ENCODE data around the gene SUCO. TPM values are rescaled to one million over a fixed set of nuclear protein-coding genes. Genes with fewer than 3 reads are reported as not detected.

Gene SUCO
- total RNA-seq, 1 donor from 2014 or later = 35.2 TPM

DNA sequence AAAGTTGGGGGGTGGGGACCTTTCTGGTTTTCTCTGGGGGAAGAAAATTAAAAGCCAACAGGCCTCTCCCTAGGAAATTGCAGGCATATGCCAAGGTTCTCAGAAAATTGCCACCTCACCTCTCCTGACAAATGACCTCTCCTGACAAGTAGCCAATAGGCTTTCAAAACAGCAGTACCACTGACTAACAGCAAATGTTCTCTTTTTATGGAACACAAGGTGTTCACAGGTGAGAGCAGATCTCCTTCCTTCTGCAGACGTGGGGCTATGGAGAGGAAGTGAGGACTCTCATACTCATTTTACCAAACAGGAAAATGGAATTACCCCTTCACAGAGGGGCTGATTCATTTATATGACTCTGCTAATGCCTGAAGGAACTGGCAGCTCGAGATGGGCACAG lies 32.7 kb upstream of the SUCO start:
- Mint-ChIP-seq H3K4me3 (ENCODE audit: unreplicated experiment) (no peak overlapping the region), H3K4me1 (ENCODE audit: low read depth) (peaks cover 14% of the 10 kb centered on the region), H3K27me3 (ENCODE audit: low read depth) (peaks cover 11% of the 10 kb centered on the region), H3K9me3 (ENCODE audit: low read depth) (no peaks in the 10 kb centered on the region), H3K36me3 (ENCODE audit: low read depth) (no peaks in the 10 kb centered on the region), H3K27ac (ENCODE audit: unreplicated experiment) (no peak overlapping the region)
- TF ChIP-seq, protein P1, sequence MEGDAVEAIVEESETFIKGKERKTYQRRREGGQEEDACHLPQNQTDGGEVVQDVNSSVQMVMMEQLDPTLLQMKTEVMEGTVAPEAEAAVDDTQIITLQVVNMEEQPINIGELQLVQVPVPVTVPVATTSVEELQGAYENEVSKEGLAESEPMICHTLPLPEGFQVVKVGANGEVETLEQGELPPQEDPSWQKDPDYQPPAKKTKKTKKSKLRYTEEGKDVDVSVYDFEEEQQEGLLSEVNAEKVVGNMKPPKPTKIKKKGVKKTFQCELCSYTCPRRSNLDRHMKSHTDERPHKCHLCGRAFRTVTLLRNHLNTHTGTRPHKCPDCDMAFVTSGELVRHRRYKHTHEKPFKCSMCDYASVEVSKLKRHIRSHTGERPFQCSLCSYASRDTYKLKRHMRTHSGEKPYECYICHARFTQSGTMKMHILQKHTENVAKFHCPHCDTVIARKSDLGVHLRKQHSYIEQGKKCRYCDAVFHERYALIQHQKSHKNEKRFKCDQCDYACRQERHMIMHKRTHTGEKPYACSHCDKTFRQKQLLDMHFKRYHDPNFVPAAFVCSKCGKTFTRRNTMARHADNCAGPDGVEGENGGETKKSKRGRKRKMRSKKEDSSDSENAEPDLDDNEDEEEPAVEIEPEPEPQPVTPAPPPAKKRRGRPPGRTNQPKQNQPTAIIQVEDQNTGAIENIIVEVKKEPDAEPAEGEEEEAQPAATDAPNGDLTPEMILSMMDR (IDR thresholded peaks at IDR 0.05) = no peak
- no peak for DNase-seq (ENCODE audit: low spot score)

DNA sequence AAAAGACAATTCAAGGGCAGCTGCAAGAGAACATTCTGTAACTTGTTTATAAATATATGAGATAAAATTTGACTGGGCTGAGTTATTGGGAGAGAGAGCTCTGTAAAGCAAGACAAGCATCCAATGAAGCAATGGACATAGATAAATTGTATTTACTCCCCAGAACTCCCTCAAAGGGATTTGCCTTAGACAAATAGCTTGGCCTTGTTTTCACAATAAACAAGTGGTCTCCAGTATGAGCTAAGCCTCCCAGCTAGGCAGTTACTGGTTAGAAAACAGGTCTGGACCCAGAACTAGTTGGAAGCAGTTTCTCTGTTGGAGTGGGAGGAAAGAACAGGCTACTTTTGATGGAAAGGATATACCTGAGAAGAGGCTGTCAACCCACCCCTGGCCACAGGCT lies 25.2 kb upstream of the SUCO start:
- no peaks in the 10 kb centered on the region for H3K9me3 Mint-ChIP-seq (ENCODE audit: low read depth)
- no peaks in the 10 kb centered on the region for H3K4me1 Mint-ChIP-seq (ENCODE audit: low read depth)
- H3K27ac Mint-ChIP-seq (ENCODE audit: unreplicated experiment) = no peak overlapping the region
- DNase-seq (ENCODE audit: low spot score) = no peak
- no peaks in the 10 kb centered on the region for H3K36me3 Mint-ChIP-seq (ENCODE audit: low read depth)
- H3K27me3 Mint-ChIP-seq (ENCODE audit: low read depth) = peaks cover 10% of the 10 kb centered on the region
- TF ChIP-seq, protein P1 (IDR thresholded peaks at IDR 0.05) = no peak
- H3K4me3 Mint-ChIP-seq (ENCODE audit: unreplicated experiment) = no peak overlapping the region

DNA sequence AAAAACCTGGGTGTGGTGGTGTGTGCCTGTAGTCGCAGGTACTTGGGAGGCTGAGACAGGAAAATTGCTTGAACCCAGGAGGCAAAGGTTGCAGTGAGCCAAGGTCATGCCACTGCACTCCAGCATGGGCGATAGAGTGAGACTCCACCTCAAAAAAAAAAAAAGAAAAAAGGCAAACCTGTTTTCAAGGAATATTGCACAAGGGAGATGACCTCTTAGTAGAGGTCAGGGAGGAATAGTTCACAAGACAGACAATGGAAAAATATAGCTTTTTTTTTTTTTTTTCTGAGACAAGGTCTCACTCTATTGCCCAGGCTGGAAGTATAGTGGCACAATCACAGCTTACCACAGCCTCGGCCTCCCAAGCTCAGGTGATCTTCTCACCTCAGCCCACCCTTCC lies 22.5 kb upstream of the SUCO start:
- Mint-ChIP-seq H3K9me3 (ENCODE audit: low read depth) (peaks cover 2% of the 10 kb centered on the region), H3K27ac (ENCODE audit: unreplicated experiment) (no peak overlapping the region), H3K36me3 (ENCODE audit: low read depth) (no peaks in the 10 kb centered on the region), H3K27me3 (ENCODE audit: low read depth) (no peaks in the 10 kb centered on the region), H3K4me1 (ENCODE audit: low read depth) (no peaks in the 10 kb centered on the region), H3K4me3 (ENCODE audit: unreplicated experiment) (no peak overlapping the region)
- TF ChIP-seq, protein P1 (IDR thresholded peaks at IDR 0.05) = no peak
- DNase-seq (ENCODE audit: low spot score) = no peak

DNA sequence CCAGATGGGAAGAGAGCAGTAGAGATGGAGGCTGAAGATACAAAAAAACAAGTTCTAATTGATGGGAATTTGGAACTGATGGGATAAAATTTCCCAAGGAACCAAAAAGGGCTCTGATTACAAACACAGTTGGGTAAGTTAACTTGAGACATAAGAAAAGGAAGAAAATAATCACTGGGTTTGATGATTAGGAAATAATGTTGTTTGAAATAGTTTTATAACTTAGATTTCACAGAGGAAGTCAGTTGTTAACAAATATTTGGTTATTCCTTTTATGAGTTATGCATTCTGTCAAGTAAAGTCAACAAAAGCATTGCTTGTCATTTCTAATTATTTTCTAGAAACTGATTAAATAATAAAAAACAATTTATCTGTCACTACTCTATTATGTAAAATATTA lies 20.4 kb upstream of the SUCO start:
- Mint-ChIP-seq H3K9me3 (ENCODE audit: low read depth) (peaks cover 2% of the 10 kb centered on the region), H3K4me3 (ENCODE audit: unreplicated experiment) (no peak overlapping the region), H3K36me3 (ENCODE audit: low read depth) (no peaks in the 10 kb centered on the region), H3K4me1 (ENCODE audit: low read depth) (no peaks in the 10 kb centered on the region), H3K27me3 (ENCODE audit: low read depth) (no peaks in the 10 kb centered on the region), H3K27ac (ENCODE audit: unreplicated experiment) (no peak overlapping the region)
- DNase-seq (ENCODE audit: low spot score) = no peak
- TF ChIP-seq, protein P1 (IDR thresholded peaks at IDR 0.05) = no peak

DNA sequence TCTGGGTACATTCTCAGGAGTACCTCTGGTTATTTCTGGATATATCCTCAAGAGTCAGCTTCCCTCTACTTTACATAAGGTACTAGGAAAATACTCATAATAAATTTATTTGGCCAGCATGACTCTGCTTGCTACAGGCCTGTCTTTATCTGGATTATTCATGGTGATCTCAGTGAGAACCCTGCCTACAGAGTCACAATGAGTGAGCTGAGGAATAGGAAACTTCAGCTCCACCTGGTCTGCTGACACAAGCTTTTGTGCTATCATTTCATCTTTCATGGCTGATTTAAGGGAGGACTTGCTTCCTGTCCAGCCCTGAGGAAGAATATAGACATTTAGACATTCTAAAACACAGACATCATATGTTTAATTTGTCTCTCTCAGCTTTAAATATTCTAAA lies 19.5 kb upstream of the SUCO start:
- no peak for DNase-seq (ENCODE audit: low spot score)
- Mint-ChIP-seq H3K36me3 (ENCODE audit: low read depth) (no peaks in the 10 kb centered on the region), H3K27ac (ENCODE audit: unreplicated experiment) (no peak overlapping the region), H3K9me3 (ENCODE audit: low read depth) (peaks cover 2% of the 10 kb centered on the region), H3K4me3 (ENCODE audit: unreplicated experiment) (no peak overlapping the region), H3K27me3 (ENCODE audit: low read depth) (peaks cover 2% of the 10 kb centered on the region), H3K4me1 (ENCODE audit: low read depth) (no peaks in the 10 kb centered on the region)
- TF ChIP-seq, protein P1 (IDR thresholded peaks at IDR 0.05) = no peak

All from chondrocyte (in vitro differentiated cells).